Colon (tissue), 2 donors: ENCODE data around the gene ABCC5.
"Not testable (repeated sequence)": the region's sequence is repeated elsewhere in the genome, so short reads cannot be mapped to it uniquely, and the experiment has no call there.

Experiments
- FAIRE-seq: peaks from 2 replicates; lab custom pipeline; 2012; peaks lifted over from hg19 to GRCh38; lab: Jason Lieb, UNC
- donor health status: control.
- donor health status: control.

The ABCC5 gene

GRCh38 chr3:184015381-184016019 lies 2.2 kb downstream of the ABCC5 start:
- no peak for FAIRE-seq

- no peak for FAIRE-seq
These were observed 5.5 kb downstream of the ABCC5 start for GRCh38 chr3:184011937-184012889.

- no peak for FAIRE-seq
These were observed 6.3 kb downstream of the ABCC5 start for GRCh38 chr3:184011230-184011876.

GRCh38 chr3:184008161-184008560 lies 9.5 kb downstream of the ABCC5 start:
- no peak for FAIRE-seq

- not testable (repeated sequence) for FAIRE-seq
These were observed 10.4 kb downstream of the ABCC5 start for GRCh38 chr3:184007143-184007813.

GRCh38 chr3:184005941-184006507 lies 11.7 kb downstream of the ABCC5 start:
- no peak for FAIRE-seq

GRCh38 chr3:184004476-184004875 lies 13.2 kb downstream of the ABCC5 start:
- no peak for FAIRE-seq

GRCh38 chr3:184003187-184003967 lies 14.3 kb downstream of the ABCC5 start:
- FAIRE-seq = no peak

GRCh38 chr3:184002469-184002868 lies 15.2 kb downstream of the ABCC5 start:
- no peak for FAIRE-seq

- FAIRE-seq = no peak
These were observed 15.9 kb downstream of the ABCC5 start for GRCh38 chr3:184001761-184002160.

GRCh38 chr3:183991403-183991802 lies 26.3 kb downstream of the ABCC5 start:
- FAIRE-seq = no peak

GRCh38 chr3:183988216-183988790 lies 29.4 kb downstream of the ABCC5 start:
- no peak for FAIRE-seq

- no peak for FAIRE-seq
These were observed 30.6 kb downstream of the ABCC5 start for GRCh38 chr3:183987000-183987600.

GRCh38 chr3:183984749-183985729 lies 32.6 kb downstream of the ABCC5 start:
- no peak for FAIRE-seq

- no peak for FAIRE-seq
These were observed 33.5 kb downstream of the ABCC5 start for GRCh38 chr3:183984127-183984740.

GRCh38 chr3:183981990-183982644 lies 35.6 kb downstream of the ABCC5 start:
- FAIRE-seq = no peak

- no peak for FAIRE-seq
These were observed 37.3 kb downstream of the ABCC5 start for GRCh38 chr3:183980403-183980802.
